COR-L47 (cell line): ENCODE results near the gene LGI4.

Source experiments
- DNase-seq: peaks from one replicate; lab custom pipeline; 2025; lab: John Stamatoyannopoulos, UW

The LGI4 gene

DNA sequence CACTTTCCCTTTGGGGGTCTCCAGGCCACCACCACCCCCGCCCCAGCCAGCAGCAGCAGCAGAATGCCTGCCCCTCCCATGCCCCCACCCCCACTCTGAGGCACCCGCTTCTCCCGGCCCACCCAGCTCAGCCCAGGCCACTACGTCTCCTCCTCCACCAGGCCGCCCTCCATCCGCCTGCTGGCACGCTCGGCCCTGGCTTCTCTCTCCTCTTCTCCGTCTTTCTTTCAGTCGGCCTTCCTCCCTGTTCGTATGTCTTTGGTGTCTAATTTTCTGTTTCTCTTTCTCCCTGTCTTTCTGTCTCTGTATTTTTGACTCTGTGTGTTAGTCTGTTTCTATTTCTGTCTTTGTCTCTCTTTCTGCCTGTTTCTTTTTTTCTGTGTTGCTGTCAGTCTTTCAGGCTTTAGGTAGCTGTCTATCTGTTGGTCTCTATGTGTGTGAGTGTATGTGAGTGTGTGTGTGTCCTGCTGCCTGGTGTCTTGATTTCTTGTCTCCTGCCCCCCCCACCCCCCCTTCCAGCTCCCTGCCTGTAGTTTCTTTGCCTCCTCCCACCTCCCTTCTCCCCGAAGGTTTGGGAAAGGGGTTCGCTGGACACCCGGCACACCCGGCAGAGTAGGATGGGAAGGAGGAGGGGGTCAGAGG, at the start of gene LGI4:
LGI4 (minus strand) TSS at position 459 of the 642 bp plus-strand sequence; CDS start at position 80, 379 bp downstream.
- DNase-seq: no peak

GRCh38 chr19:35184267-35184666, 49.4 kb upstream of the LGI4 start:
- no peak for DNase-seq

GRCh38 chr19:35181387-35181786, 46.5 kb upstream of the LGI4 start:
- no peak for DNase-seq

- no peak for DNase-seq
Measured at GRCh38 chr19:35179830-35180229, 45.0 kb upstream of the LGI4 start.

DNA sequence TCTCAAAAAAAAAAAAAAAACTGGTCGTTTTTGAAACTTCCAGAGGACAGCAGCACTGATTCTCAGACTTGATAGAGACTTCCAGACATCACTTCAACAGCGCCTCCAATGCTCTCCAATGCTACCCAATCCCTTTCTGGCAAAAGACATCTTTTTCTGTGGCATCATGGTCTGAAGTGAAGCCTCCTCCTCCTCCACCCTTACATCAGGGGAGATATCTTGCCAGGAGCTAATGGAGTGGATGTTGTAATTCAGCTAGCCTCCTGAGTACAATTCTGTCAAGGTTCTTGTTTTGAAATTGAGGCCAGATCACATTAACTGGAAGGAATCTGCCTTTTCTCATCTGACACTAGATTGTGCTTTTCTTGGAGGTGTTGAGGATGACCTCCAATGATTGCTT, 43.8 kb upstream of the LGI4 start:
- DNase-seq: no peak

- no peak for DNase-seq
Measured at GRCh38 chr19:35177377-35178274, 42.8 kb upstream of the LGI4 start.

GRCh38 chr19:35176181-35176570, 41.3 kb upstream of the LGI4 start:
- DNase-seq: no peak

GRCh38 chr19:35174226-35174625, 39.4 kb upstream of the LGI4 start:
- DNase-seq: no peak

- no peak for DNase-seq
Measured at GRCh38 chr19:35171730-35172129, 36.9 kb upstream of the LGI4 start.

- DNase-seq: no peak
Measured at GRCh38 chr19:35170359-35171061, 35.7 kb upstream of the LGI4 start.

GRCh38 chr19:35169221-35169995, 34.5 kb upstream of the LGI4 start:
- DNase-seq: no peak

- no peak for DNase-seq
Measured at GRCh38 chr19:35168196-35168595, 33.3 kb upstream of the LGI4 start.

- DNase-seq: no peak
Measured at GRCh38 chr19:35167251-35168119, 32.6 kb upstream of the LGI4 start.

- no peak for DNase-seq
Measured at GRCh38 chr19:35166100-35167063, 31.5 kb upstream of the LGI4 start.

GRCh38 chr19:35165200-35166058, 30.6 kb upstream of the LGI4 start:
- no peak for DNase-seq

DNA sequence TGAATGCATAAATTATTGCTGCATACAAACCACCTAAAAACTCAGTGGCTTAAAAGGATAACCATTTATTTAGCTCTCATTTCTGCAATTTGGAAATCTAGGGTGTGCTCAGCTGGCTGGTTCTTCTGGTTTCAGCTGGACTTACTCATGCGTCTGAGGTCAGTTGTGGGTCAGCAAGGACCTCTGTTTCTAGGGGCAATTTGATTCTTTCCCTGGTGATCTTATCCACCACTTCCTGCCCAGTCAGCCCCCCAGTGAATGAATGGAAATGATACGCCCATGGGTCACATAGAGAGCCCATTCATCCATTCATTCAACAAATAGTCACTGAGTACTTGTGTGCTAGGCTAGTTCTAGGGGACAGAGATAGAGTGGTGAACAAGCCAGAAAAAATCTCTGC, 29.6 kb upstream of the LGI4 start:
- no peak for DNase-seq

- DNase-seq: no peak
Measured at GRCh38 chr19:35162471-35163326, 27.8 kb upstream of the LGI4 start.

- DNase-seq: no peak
Measured at GRCh38 chr19:35161434-35161743, 26.5 kb upstream of the LGI4 start.
